Fibroblast of lung (primary cell): ENCODE results near the gene GON4L. TPM values are rescaled to one million over a fixed set of nuclear protein-coding genes. Genes with fewer than 3 reads are reported as not detected.
"Not testable (repeated sequence)": the region's sequence is repeated elsewhere in the genome, so short reads cannot be mapped to it uniquely, and the experiment has no call there.

Experiments
- DNase-seq, 2 donors: peaks; one replicate each; pipeline versions ENCODE4 v3.0.0 to v3.0.0-alpha.2; 2010; ENCODE audit warnings: low read depth in 2 of 2
- H2AFZ ChIP-seq: 2 replicates; pipeline ENCODE4 v1.5.1; 2012; ENCODE audit warnings: low read length, control low read depth, inconsistent platforms
- H3K27ac ChIP-seq: 2 replicates; pipeline ENCODE4 v1.5.1; 2011; ENCODE audit warnings: low read length, control low read depth; ENCODE audit not compliant: insufficient read depth
- H3K27me3 ChIP-seq: 2 replicates; pipeline ENCODE4 v1.5.1; 2011; ENCODE audit warnings: mild to moderate bottlenecking, low read length; ENCODE audit not compliant: control insufficient read depth, insufficient read depth
- H3K36me3 ChIP-seq: 2 replicates; pipeline ENCODE4 v1.5.1; 2011; ENCODE audit warnings: low read length; ENCODE audit not compliant: control insufficient read depth, insufficient read depth
- H3K4me1 ChIP-seq: 2 replicates; pipeline ENCODE4 v1.5.1; 2011; ENCODE audit warnings: low read length; ENCODE audit not compliant: control insufficient read depth, insufficient read depth; ENCODE audit errors: extremely low read depth
- H3K4me2 ChIP-seq: 2 replicates; pipeline ENCODE4 v1.5.1; 2011; ENCODE audit warnings: low read length, control low read depth; ENCODE audit not compliant: insufficient read depth; ENCODE audit errors: extremely low read depth
- H3K4me3 ChIP-seq, 4 experiments: fragments of 200-600 bp in 1 of 4; sonication (generic) in 1 of 4; replicated peaks in 1 of 4; 2 replicates each; pipeline ENCODE4 v1.5.1; 2011 to 2016; ENCODE audit warnings: low read length in 4 of 4, low read depth in 3 of 4, mild to moderate bottlenecking in 3 of 4, control low read depth in 2 of 4, inconsistent platforms in 1 of 4, mixed read lengths in 1 of 4; ENCODE audit not compliant: insufficient read depth in 1 of 4; ENCODE audit errors: control extremely low read depth in 1 of 4
- H3K79me2 ChIP-seq: 2 replicates; pipeline ENCODE4 v1.5.1; 2012; ENCODE audit warnings: mild to moderate bottlenecking, low read length, inconsistent platforms; ENCODE audit not compliant: control insufficient read depth, insufficient read depth
- H3K9ac ChIP-seq: 2 replicates; pipeline ENCODE4 v1.5.1; 2011; ENCODE audit warnings: mild to moderate bottlenecking, low read length, control low read depth; ENCODE audit not compliant: insufficient read depth
- H3K9me3 ChIP-seq: 2 replicates; pipeline ENCODE4 v1.5.1; 2012; ENCODE audit warnings: low read depth, low read length; ENCODE audit not compliant: control insufficient read depth, insufficient read depth
- H4K20me1 ChIP-seq: 2 replicates; pipeline ENCODE4 v1.5.1; 2011; ENCODE audit warnings: low read length; ENCODE audit not compliant: control insufficient read depth, insufficient read depth; ENCODE audit errors: extremely low read depth
- EZH2 ChIP-seq: IDR thresholded peaks from 2 replicates; pipeline ENCODE4 v1.5.1; 2012; ENCODE audit warnings: low read length, control low read depth, mild to moderate bottlenecking; ENCODE audit errors: missing control alignments
- polyA plus RNA-seq, 2 donors: library from polyadenylated mRNA; depleted of rRNA in 1 of 2; stranded (reverse) in 1 of 2; unstranded in 1 of 2; fragments of >200 nt; gene quantifications; 2 replicates each; pipeline ENCODE4 v1.2.1, GENCODE V29; 2011 to 2012; ENCODE audit warnings: missing spikeins in 1 of 2
- total RNA-seq: library from RNA; depleted of rRNA; stranded (reverse); fragments of >200 nt; gene quantifications from 2 replicates; pipeline ENCODE4 v1.2.1, GENCODE V29; 2014
- TF ChIP-seq, protein P1 (sequence below), 2 donors: IDR thresholded peaks in 1 of 2; conservative IDR thresholded peaks in 1 of 2; 1 replicate in 1 of 2; 2 replicates in 1 of 2; pipeline ENCODE4 v1.5.1; 2011 to 2012; ENCODE audit warnings: low read length in 2 of 2, control low read depth in 1 of 2, inconsistent platforms in 1 of 2, low read depth in 1 of 2, mild to moderate bottlenecking in 1 of 2

GON4L gene
- total and polyA plus RNA-seq, 2 donors (not counting 1 experiment from before 2014, with no cell fraction given): 20.2 to 30.9 TPM

GRCh38 chr1:155729031-155729898 is 127.7 kb downstream of the GON4L start:
- Histone ChIP-seq H3K27ac (no peak overlapping the region), H3K4me3 (no peak overlapping the region), H3K4me2 (no peak overlapping the region), H3K36me3 (peaks cover 3% of the 10 kb centered on the region), H3K4me1 (no peaks in the 10 kb centered on the region), H2AFZ (no peak overlapping the region), H3K79me2 (no peaks in the 10 kb centered on the region), H3K9me3 (no peaks in the 10 kb centered on the region), H3K27me3 (no peaks in the 10 kb centered on the region), H4K20me1 (no peaks in the 10 kb centered on the region), H3K9ac (no peak overlapping the region)
- peak; percentile 58 to 71 for DNase-seq
- TF ChIP-seq, protein P1, sequence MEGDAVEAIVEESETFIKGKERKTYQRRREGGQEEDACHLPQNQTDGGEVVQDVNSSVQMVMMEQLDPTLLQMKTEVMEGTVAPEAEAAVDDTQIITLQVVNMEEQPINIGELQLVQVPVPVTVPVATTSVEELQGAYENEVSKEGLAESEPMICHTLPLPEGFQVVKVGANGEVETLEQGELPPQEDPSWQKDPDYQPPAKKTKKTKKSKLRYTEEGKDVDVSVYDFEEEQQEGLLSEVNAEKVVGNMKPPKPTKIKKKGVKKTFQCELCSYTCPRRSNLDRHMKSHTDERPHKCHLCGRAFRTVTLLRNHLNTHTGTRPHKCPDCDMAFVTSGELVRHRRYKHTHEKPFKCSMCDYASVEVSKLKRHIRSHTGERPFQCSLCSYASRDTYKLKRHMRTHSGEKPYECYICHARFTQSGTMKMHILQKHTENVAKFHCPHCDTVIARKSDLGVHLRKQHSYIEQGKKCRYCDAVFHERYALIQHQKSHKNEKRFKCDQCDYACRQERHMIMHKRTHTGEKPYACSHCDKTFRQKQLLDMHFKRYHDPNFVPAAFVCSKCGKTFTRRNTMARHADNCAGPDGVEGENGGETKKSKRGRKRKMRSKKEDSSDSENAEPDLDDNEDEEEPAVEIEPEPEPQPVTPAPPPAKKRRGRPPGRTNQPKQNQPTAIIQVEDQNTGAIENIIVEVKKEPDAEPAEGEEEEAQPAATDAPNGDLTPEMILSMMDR (conservative IDR thresholded peaks at IDR 0.05 in 1 of 2, IDR thresholded peaks at IDR 0.05 in 1 of 2; ENCODE audit: low read depth in 1 of 2, low read length in 2 of 2): peak; percentile 70 to 73
- no peak for TF ChIP-seq EZH2

- no peaks in the 10 kb centered on the region for H3K27me3 ChIP-seq
- TF ChIP-seq, protein P1 (conservative IDR thresholded peaks at IDR 0.05 in 1 of 2, IDR thresholded peaks at IDR 0.05 in 1 of 2; ENCODE audit: low read depth in 1 of 2, low read length in 2 of 2): no peak
- peaks cover 3% of the 10 kb centered on the region for H3K36me3 ChIP-seq
- H3K4me1 ChIP-seq: no peaks in the 10 kb centered on the region
- no peak overlapping the region for H3K27ac ChIP-seq
- no peak overlapping the region for H3K4me3 ChIP-seq
- H3K9ac ChIP-seq: no peak overlapping the region
- no peaks in the 10 kb centered on the region for H4K20me1 ChIP-seq
- no peaks in the 10 kb centered on the region for H3K79me2 ChIP-seq
- no peaks in the 10 kb centered on the region for H3K9me3 ChIP-seq
- H3K4me2 ChIP-seq: no peak overlapping the region
- DNase-seq: no peak
- H2AFZ ChIP-seq: no peak overlapping the region
Observed at GRCh38 chr1:155725142-155725541, 131.9 kb downstream of the GON4L start.

- no peaks in the 10 kb centered on the region for H3K9me3 ChIP-seq
- no peak overlapping the region for H3K4me3 ChIP-seq
- H3K4me2 ChIP-seq: no peak overlapping the region
- no peak overlapping the region for H3K27ac ChIP-seq
- no peaks in the 10 kb centered on the region for H3K27me3 ChIP-seq
- DNase-seq: no peak
- H3K36me3 ChIP-seq: no peaks in the 10 kb centered on the region
- no peaks in the 10 kb centered on the region for H3K79me2 ChIP-seq
- H3K9ac ChIP-seq: no peak overlapping the region
- no peaks in the 10 kb centered on the region for H4K20me1 ChIP-seq
- no peaks in the 10 kb centered on the region for H3K4me1 ChIP-seq
- H2AFZ ChIP-seq: no peak overlapping the region
- TF ChIP-seq, protein P1 (conservative IDR thresholded peaks at IDR 0.05 in 1 of 2, IDR thresholded peaks at IDR 0.05 in 1 of 2; ENCODE audit: low read depth in 1 of 2, low read length in 2 of 2): no peak
Observed at GRCh38 chr1:155719703-155720102, 137.3 kb downstream of the GON4L start.

GRCh38 chr1:155718524-155719115 is 138.4 kb downstream of the GON4L start:
- DNase-seq: not testable (repeated sequence)

More at GRCh38 chr1:155718524-155719115, 138.4 kb downstream of the GON4L start:
- not testable (repeated sequence) for H3K9ac ChIP-seq, H3K79me2 ChIP-seq, H3K27me3 ChIP-seq, H3K9me3 ChIP-seq, H4K20me1 ChIP-seq, H3K4me3 ChIP-seq, H3K4me1 ChIP-seq, H3K27ac ChIP-seq, H3K4me2 ChIP-seq, H2AFZ ChIP-seq, H3K36me3 ChIP-seq
